ENCODE measurements around the gene ZFYVE28.

Gene ZFYVE28

GRCh38 chr4:2428496-2429213 lies 10.2 kb upstream of the ZFYVE28 start:
- no peak for DNase-seq

DNA sequence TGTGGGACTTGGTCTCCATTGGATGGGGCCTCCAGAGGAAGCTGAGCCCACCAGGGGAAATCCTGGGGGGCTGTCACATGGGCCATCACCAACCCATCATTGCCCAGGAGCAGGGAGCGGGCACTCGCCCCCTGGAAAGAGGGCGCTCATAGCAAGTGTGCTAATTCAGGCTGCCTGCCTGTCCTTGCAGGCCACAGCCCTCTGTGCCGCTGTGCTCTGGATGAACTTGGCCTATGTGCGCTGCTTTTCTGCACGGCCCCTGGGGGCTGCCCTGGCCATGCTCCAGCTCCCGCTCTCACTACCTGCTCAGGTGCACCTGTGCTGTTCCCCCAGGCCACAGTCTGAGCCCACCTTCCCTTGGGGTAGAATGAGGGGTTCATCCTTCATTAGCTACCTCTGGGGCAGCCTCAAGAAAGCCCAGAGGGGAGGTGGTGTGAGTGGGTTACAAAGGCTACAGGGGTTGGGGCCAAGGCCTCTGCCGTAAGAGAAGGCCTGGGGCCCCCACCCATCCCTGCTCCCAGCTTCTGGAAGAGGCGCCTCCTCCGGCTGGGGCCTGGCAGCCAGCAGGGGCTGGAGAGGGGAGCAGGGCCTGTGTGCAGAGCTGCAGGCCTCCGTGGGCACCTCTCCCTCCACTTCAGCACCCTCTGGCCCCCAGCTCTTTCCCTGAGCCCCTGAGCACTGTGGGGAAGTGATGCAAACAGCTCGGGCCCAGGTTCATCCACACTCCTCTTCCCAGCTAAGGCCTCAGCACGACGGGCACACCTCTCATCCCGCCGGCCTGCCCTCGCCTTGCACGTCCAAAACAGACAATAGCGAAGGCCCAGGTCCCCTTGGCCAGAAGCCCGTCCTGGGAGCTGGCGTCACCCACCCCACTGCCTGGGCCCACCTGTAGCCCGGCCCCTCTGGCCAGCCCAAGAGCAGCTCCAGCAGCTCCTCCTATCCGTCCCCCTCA lies 9.2 kb upstream of the ZFYVE28 start:
- no peak for DNase-seq

- DNase-seq: no peak
These were observed 8.3 kb upstream of the ZFYVE28 start for GRCh38 chr4:2426711-2427275.

- DNase-seq: no peak
These were observed 7.6 kb upstream of the ZFYVE28 start for GRCh38 chr4:2426069-2426397.

GRCh38 chr4:2425386-2426068 lies 7.1 kb upstream of the ZFYVE28 start:
- no peak for DNase-seq

GRCh38 chr4:2424581-2424980 lies 6.1 kb upstream of the ZFYVE28 start:
- DNase-seq: no peak

DNA sequence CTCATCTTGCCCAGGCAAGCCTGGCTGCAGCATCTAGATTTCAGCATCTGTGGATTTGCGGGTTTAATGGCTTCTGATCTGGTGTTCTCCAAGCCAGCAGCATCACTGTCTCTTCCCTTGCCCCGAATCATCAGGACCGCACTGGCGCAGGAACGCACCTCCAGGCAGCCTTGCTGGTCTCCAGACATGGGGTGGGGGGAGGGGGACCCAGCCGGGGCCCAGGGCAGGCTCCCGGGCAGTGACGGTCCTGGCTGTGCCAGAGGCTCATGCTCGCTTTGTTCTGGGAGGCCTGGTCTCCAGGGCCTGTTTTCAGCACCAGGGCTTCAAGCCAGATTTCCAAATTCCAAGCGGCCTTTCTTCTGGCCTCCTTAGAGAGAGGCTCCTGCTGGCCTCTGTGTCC lies 5.2 kb upstream of the ZFYVE28 start:
- no peak for DNase-seq

GRCh38 chr4:2423066-2423465 lies 4.6 kb upstream of the ZFYVE28 start:
- no peak for DNase-seq

- DNase-seq: no peak
These were observed 3.5 kb upstream of the ZFYVE28 start for GRCh38 chr4:2421928-2422327.

GRCh38 chr4:2419814-2420213 lies 1.4 kb upstream of the ZFYVE28 start:
- peak in 1 of 2 experiments; percentile 10 for DNase-seq

GRCh38 chr4:2418650-2419571 lies 466 bp upstream of the ZFYVE28 start, which contains the start of gene CFAP99:
CFAP99 (plus strand) TSS chr4:2418955.
- peak; percentile 88 to 98 for DNase-seq

GRCh38 chr4:2417226-2417764 lies 1.1 kb downstream of the ZFYVE28 start:
- DNase-seq: peak in 1 of 2 experiments; percentile 50

GRCh38 chr4:2416564-2417225 lies 1.8 kb downstream of the ZFYVE28 start:
- DNase-seq: peak in 1 of 2 experiments; percentile 27

- DNase-seq: no peak
These were observed 2.4 kb downstream of the ZFYVE28 start for GRCh38 chr4:2415881-2416563.

DNA sequence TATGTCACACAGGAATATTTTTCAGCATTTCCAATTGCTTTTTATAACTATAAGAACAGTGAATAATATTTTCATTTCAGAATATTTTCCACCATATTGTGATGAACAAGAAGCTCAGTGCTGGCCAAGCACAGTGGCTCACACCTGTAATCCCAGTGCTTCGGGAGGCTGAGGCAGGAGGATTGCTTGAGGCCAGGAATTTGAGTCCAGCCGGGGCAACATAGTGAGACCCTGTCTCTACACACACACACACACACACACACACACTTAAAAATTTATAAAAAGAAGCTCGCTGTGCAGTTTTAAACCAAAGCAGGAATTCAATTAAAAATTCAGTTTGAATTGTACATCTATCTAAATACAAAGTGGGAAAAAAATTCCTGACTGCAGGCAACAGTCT lies 3.2 kb downstream of the ZFYVE28 start:
- DNase-seq: no peak

GRCh38 chr4:2413821-2414610 lies 4.4 kb downstream of the ZFYVE28 start:
- no peak for DNase-seq

GRCh38 chr4:2412885-2413716 lies 5.3 kb downstream of the ZFYVE28 start:
- DNase-seq: peak; percentile 36 to 84

GRCh38 chr4:2412534-2412884 lies 5.9 kb downstream of the ZFYVE28 start:
- no peak for DNase-seq
